Measurements from ENCODE around the gene PLSCR2. TPM values are rescaled to one million over a fixed set of nuclear protein-coding genes. Genes with fewer than 3 reads are reported as not detected.
"Not testable (repeated sequence)": the region's sequence is repeated elsewhere in the genome, so short reads cannot be mapped to it uniquely, and the experiment has no call there.

The PLSCR2 gene
- polyA plus RNA-seq, 3 donors: 0.74 to 1.8 (median 1.00) TPM

- no peak for DNase-seq (ENCODE audit: low read depth in 3 of 3, low spot score in 2 of 3)
These were observed 47.3 kb downstream of the PLSCR2 start for GRCh38 chr3:146421819-146422759.

- DNase-seq (ENCODE audit: low read depth in 3 of 3, low spot score in 2 of 3): no peak
These were observed 53.0 kb downstream of the PLSCR2 start for GRCh38 chr3:146416366-146416765.

GRCh38 chr3:146414010-146414409 is 55.4 kb downstream of the PLSCR2 start:
- no peak for DNase-seq (ENCODE audit: low read depth in 3 of 3, low spot score in 2 of 3)

- DNase-seq (ENCODE audit: low read depth in 3 of 3, low spot score in 2 of 3): not testable (repeated sequence)
These were observed 56.6 kb downstream of the PLSCR2 start for GRCh38 chr3:146412711-146413110.

GRCh38 chr3:146407956-146408355 is 61.4 kb downstream of the PLSCR2 start:
- DNase-seq (ENCODE audit: low read depth in 3 of 3, low spot score in 2 of 3): no peak

- DNase-seq (ENCODE audit: low read depth in 3 of 3, low spot score in 2 of 3): no peak
These were observed 64.9 kb downstream of the PLSCR2 start for GRCh38 chr3:146404436-146404835.

GRCh38 chr3:146403792-146404191 is 65.6 kb downstream of the PLSCR2 start:
- no peak for DNase-seq (ENCODE audit: low read depth in 3 of 3, low spot score in 2 of 3)

GRCh38 chr3:146396792-146397191 is 72.6 kb downstream of the PLSCR2 start:
- DNase-seq (ENCODE audit: low read depth in 3 of 3, low spot score in 2 of 3): no peak

- DNase-seq (ENCODE audit: low read depth in 3 of 3, low spot score in 2 of 3): no peak
These were observed 74.2 kb downstream of the PLSCR2 start for GRCh38 chr3:146395164-146395563.

GRCh38 chr3:146390957-146391356 is 78.4 kb downstream of the PLSCR2 start:
- peak; percentile 56 to 74 (median 57) for DNase-seq (ENCODE audit: low read depth in 3 of 3, low spot score in 2 of 3)

GRCh38 chr3:146390006-146390772 is 79.2 kb downstream of the PLSCR2 start:
- no peak for DNase-seq (ENCODE audit: low read depth in 3 of 3, low spot score in 2 of 3)

- DNase-seq (ENCODE audit: low read depth in 3 of 3, low spot score in 2 of 3): no peak
These were observed 81.8 kb downstream of the PLSCR2 start for GRCh38 chr3:146387566-146387965.

- DNase-seq (ENCODE audit: low read depth in 3 of 3, low spot score in 2 of 3): no peak
These were observed 82.4 kb downstream of the PLSCR2 start for GRCh38 chr3:146386936-146387335.

GRCh38 chr3:146384786-146385185 is 84.6 kb downstream of the PLSCR2 start:
- DNase-seq (ENCODE audit: low read depth in 3 of 3, low spot score in 2 of 3): no peak

Other genes starting within 250 kb of the PLSCR2 start
- 10 to 100 TPM; 15.7 to 19.3 (median 15.9) TPM for gene PLSCR4, start 218.5 kb downstream of the PLSCR2 start, polyA plus RNA-seq (ENCODE audit: insufficient read length in 3 of 3)
- gene PLSCR1, start 75.0 kb upstream of the PLSCR2 start, polyA plus RNA-seq (ENCODE audit: insufficient read length in 3 of 3): 10 to 100 TPM; 86.0 to 93.5 (median 89.3) TPM
- not detected for gene PLSCR5, start 135.8 kb upstream of the PLSCR2 start, polyA plus RNA-seq (ENCODE audit: insufficient read length in 3 of 3)

All from right renal cortex interstitium (tissue), 3 donors.